ENCODE results near the gene HDAC3. TPM values are rescaled to one million over a fixed set of nuclear protein-coding genes. Genes with fewer than 3 reads are reported as not detected.

Gene HDAC3
- total RNA-seq, 2 experiments from 2014 or later, result 83.6 to 85.4 TPM

DNA sequence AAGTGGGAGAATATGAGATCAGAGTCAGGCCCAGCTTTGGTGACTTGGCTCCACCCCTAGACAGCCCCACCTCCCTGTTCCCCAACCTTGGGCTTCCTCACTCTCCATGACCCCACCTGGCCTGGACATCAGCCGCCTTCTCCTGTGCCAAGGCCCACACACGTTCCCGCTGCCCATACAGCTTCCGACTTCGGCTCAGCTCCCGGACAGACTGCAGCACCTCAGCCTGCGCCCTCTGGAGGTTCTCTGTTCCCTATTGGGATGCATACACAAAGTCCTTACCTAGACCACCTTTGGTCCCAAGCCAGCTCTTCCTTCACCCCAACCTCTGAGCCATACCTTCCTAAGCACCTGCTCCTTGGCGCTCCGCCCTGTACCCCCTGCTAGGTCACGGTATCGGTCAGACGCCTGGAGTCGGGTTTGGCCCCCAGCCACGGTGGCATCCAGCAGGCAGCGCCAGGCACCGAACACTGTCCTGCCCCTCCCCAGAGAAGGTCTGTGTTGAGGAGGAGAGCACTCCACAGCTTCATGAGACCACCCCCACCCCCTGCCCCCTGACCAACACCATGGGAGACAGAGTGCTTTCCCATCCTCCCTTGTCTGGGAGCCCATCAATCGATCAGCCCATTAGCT is 12.5 kb upstream of the HDAC3 start:
- H3K79me2 ChIP-seq (ENCODE audit: insufficient read depth, low read depth, low read length), result no peaks in the 10 kb centered on the region
- H3K4me2 ChIP-seq (ENCODE audit: low read length), result no peak overlapping the region
- intact Hi-C loops (cut with micrococcal nuclease; ENCODE audit: unreplicated experiment), result no loop called here
- TF ChIP-seq EZH2phosphoT487 (IDR thresholded peaks at IDR 0.05; ENCODE audit: borderline replicate concordance, low read depth, low read length), result no peak
- TF ChIP-seq, protein P1, sequence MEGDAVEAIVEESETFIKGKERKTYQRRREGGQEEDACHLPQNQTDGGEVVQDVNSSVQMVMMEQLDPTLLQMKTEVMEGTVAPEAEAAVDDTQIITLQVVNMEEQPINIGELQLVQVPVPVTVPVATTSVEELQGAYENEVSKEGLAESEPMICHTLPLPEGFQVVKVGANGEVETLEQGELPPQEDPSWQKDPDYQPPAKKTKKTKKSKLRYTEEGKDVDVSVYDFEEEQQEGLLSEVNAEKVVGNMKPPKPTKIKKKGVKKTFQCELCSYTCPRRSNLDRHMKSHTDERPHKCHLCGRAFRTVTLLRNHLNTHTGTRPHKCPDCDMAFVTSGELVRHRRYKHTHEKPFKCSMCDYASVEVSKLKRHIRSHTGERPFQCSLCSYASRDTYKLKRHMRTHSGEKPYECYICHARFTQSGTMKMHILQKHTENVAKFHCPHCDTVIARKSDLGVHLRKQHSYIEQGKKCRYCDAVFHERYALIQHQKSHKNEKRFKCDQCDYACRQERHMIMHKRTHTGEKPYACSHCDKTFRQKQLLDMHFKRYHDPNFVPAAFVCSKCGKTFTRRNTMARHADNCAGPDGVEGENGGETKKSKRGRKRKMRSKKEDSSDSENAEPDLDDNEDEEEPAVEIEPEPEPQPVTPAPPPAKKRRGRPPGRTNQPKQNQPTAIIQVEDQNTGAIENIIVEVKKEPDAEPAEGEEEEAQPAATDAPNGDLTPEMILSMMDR (conservative IDR thresholded peaks at IDR 0.05; ENCODE audit: low read length), result no peak
- H3K4me1 ChIP-seq (ENCODE audit: insufficient read depth, low read length, poor library complexity, severe bottlenecking), result peaks cover 13% of the 10 kb centered on the region
- H4K20me1 ChIP-seq (ENCODE audit: insufficient read depth, low read length), result no peaks in the 10 kb centered on the region
- H3K4me3 ChIP-seq (ENCODE audit: low read depth, low read length, poor library complexity, severe bottlenecking), result no peak overlapping the region
- H3K9me2 ChIP-seq (ENCODE audit: insufficient read depth, low read length), result no peaks in the 10 kb centered on the region
- H2AFZ ChIP-seq (ENCODE audit: low read length), result no peak overlapping the region
- BruUV-seq (replicated peaks), result no TSS peak
- CTCF ChIA-PET (ENCODE audit: unreplicated experiment), result interaction anchor here (0.8 kb wide), 1 partner anchor 15 kb away, joined by 3 read pairs; no protein-coding TSS in a partner anchor
- peaks cover 14% of the 10 kb centered on the region; the same call in 1 of the 2 replicates for H3K36me3 ChIP-seq (ENCODE audit: insufficient read depth, low read length)
- H3K27ac ChIP-seq (ENCODE audit: low read depth, low read length, poor library complexity, severe bottlenecking), result no peak overlapping the region
- H3K9me3 ChIP-seq (ENCODE audit: low read length), result no peaks in the 10 kb centered on the region
- DNase-seq (ENCODE audit: low spot score), result no peak
- POLR2A ChIA-PET, result interaction anchor here (1.7 kb wide), 1 partner anchor 11 kb away, joined by 3 read pairs; no protein-coding TSS in a partner anchor

DNA sequence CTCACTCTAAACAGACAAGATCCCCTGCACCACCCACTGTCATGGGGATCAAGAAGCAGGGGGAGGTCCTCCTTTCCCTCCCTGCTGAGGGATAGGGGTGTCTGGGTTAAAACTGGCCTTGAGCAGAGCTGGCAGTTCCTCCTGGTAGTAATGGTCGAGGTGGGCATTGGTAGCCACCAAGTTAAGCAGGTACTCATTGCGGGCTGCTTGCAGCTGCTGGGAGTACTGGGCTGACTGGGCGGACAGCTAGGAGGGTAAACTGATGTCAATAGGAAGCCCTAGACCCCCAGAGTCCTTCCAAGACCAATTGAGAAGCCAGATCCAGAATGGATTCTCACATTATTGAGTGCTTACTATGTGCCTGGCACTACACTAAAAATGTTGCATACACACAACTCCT is 11.2 kb upstream of the HDAC3 start:
- intact Hi-C loops (cut with micrococcal nuclease; ENCODE audit: unreplicated experiment), result no loop called here
- Histone ChIP-seq H3K9me2 (ENCODE audit: insufficient read depth, low read length) (no peaks in the 10 kb centered on the region), H3K36me3 (ENCODE audit: insufficient read depth, low read length) (peaks cover 23% of the 10 kb centered on the region; the same call in 1 of the 2 replicates), H3K9me3 (ENCODE audit: low read length) (no peaks in the 10 kb centered on the region), H2AFZ (ENCODE audit: low read length) (no peak overlapping the region), H3K4me1 (ENCODE audit: insufficient read depth, low read length, poor library complexity, severe bottlenecking) (peaks cover 13% of the 10 kb centered on the region), H3K79me2 (ENCODE audit: insufficient read depth, low read depth, low read length) (no peaks in the 10 kb centered on the region), H3K4me3 (ENCODE audit: low read depth, low read length, poor library complexity, severe bottlenecking) (no peak overlapping the region), H3K27ac (ENCODE audit: low read depth, low read length, poor library complexity, severe bottlenecking) (no peak overlapping the region), H4K20me1 (ENCODE audit: insufficient read depth, low read length) (no peaks in the 10 kb centered on the region), H3K4me2 (ENCODE audit: low read length) (no peak overlapping the region)
- TF ChIP-seq, protein P1 (conservative IDR thresholded peaks at IDR 0.05; ENCODE audit: low read length), result no peak
- TF ChIP-seq EZH2phosphoT487 (IDR thresholded peaks at IDR 0.05; ENCODE audit: borderline replicate concordance, low read depth, low read length), result no peak
- ChIA-PET CTCF (ENCODE audit: unreplicated experiment) (no interaction called here), POLR2A (interaction anchor here (1.0 to 1.7 kb wide), 2 partner anchors 12 to 32 kb away, joined by 3 to 5 read pairs; no protein-coding TSS in a partner anchor)
- no TSS peak for BruUV-seq (replicated peaks)
- DNase-seq (ENCODE audit: low spot score), result no peak

DNA sequence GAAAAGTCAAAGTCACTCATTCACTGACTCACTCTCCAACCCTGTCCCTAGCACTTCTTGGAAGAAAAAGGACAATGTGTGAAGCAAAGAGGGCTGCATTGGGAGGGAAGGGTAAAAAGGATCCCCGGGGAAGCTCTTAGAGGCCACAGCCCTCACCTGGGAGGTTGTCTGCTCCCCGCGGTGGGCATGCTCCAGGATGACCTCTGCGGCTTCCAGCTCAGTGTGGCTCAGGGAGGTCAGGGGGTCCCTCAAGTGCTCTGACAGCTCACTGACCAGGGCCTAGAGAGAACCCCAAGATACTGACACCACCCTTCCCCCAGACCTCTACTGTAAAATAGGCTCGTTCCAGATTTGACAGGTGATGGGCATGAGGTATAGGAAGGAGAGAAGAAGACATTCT is 10.6 kb upstream of the HDAC3 start:
- H3K27ac ChIP-seq (ENCODE audit: low read depth, low read length, poor library complexity, severe bottlenecking), result no peak overlapping the region
- TF ChIP-seq EZH2phosphoT487 (IDR thresholded peaks at IDR 0.05; ENCODE audit: borderline replicate concordance, low read depth, low read length), result no peak
- TF ChIP-seq, protein P1 (conservative IDR thresholded peaks at IDR 0.05; ENCODE audit: low read length), result no peak
- H3K9me3 ChIP-seq (ENCODE audit: low read length), result no peaks in the 10 kb centered on the region
- POLR2A ChIA-PET, result interaction anchor here (1.1 to 1.7 kb wide), 2 partner anchors 10 to 15 kb away, joined by 3 to 10 read pairs; partner anchors contain the start of genes HDAC3 and RELL2
- intact Hi-C loops (cut with micrococcal nuclease; ENCODE audit: unreplicated experiment), result no loop called here
- no peaks in the 10 kb centered on the region for H3K79me2 ChIP-seq (ENCODE audit: insufficient read depth, low read depth, low read length)
- H3K9me2 ChIP-seq (ENCODE audit: insufficient read depth, low read length), result no peaks in the 10 kb centered on the region
- H3K36me3 ChIP-seq (ENCODE audit: insufficient read depth, low read length), result peaks cover 27% of the 10 kb centered on the region; the same call in 1 of the 2 replicates
- BruUV-seq (replicated peaks), result no TSS peak
- CTCF ChIA-PET (ENCODE audit: unreplicated experiment), result no interaction called here
- no peak overlapping the region for H3K4me3 ChIP-seq (ENCODE audit: low read depth, low read length, poor library complexity, severe bottlenecking)
- DNase-seq (ENCODE audit: low spot score), result no peak
- H3K4me2 ChIP-seq (ENCODE audit: low read length), result no peak overlapping the region
- peaks cover 13% of the 10 kb centered on the region for H3K4me1 ChIP-seq (ENCODE audit: insufficient read depth, low read length, poor library complexity, severe bottlenecking)
- no peaks in the 10 kb centered on the region for H4K20me1 ChIP-seq (ENCODE audit: insufficient read depth, low read length)
- no peak overlapping the region for H2AFZ ChIP-seq (ENCODE audit: low read length)
